G401.6 (cell line): ENCODE data around the gene MYOG.

Source experiments
- FAIRE-seq: peaks from 2 replicates; lab custom pipeline; 2012; peaks lifted over from hg19 to GRCh38; lab: Jason Lieb, UNC

MYOG gene

GRCh38 chr1:203117611-203118575 is 32.1 kb upstream of the MYOG start:
- peak; percentile 19 for FAIRE-seq

- no peak for FAIRE-seq
Observed at GRCh38 chr1:203116091-203116820, 30.4 kb upstream of the MYOG start.

- FAIRE-seq: no peak
Observed at GRCh38 chr1:203114202-203114601, 28.4 kb upstream of the MYOG start.

GRCh38 chr1:203113308-203113707 is 27.5 kb upstream of the MYOG start:
- no peak for FAIRE-seq

GRCh38 chr1:203112475-203112874 is 26.7 kb upstream of the MYOG start:
- no peak for FAIRE-seq

- no peak for FAIRE-seq
Observed at GRCh38 chr1:203104789-203105390, 19.1 kb upstream of the MYOG start.

- FAIRE-seq: no peak
Observed at GRCh38 chr1:203103829-203104495, 18.1 kb upstream of the MYOG start.

GRCh38 chr1:203103216-203103615 is 17.4 kb upstream of the MYOG start:
- FAIRE-seq: no peak

- FAIRE-seq: no peak
Observed at GRCh38 chr1:203101813-203102634, 16.2 kb upstream of the MYOG start.

- no peak for FAIRE-seq
Observed at GRCh38 chr1:203100516-203100869, 14.7 kb upstream of the MYOG start.

GRCh38 chr1:203099805-203100515 is 14.1 kb upstream of the MYOG start:
- FAIRE-seq: no peak

- FAIRE-seq: no peak
Observed at GRCh38 chr1:203098914-203099520, 13.2 kb upstream of the MYOG start.

GRCh38 chr1:203098445-203098844 is 12.6 kb upstream of the MYOG start:
- FAIRE-seq: no peak

GRCh38 chr1:203097001-203097400 is 11.2 kb upstream of the MYOG start:
- no peak for FAIRE-seq

- no peak for FAIRE-seq
Observed at GRCh38 chr1:203096566-203096965, 10.8 kb upstream of the MYOG start.

GRCh38 chr1:203095061-203095690 is 9.4 kb upstream of the MYOG start:
- FAIRE-seq: no peak

- no peak for FAIRE-seq
Observed at GRCh38 chr1:203093754-203094410, 8.1 kb upstream of the MYOG start.

GRCh38 chr1:203091761-203092330 is 6.0 kb upstream of the MYOG start:
- FAIRE-seq: no peak

- FAIRE-seq: no peak
Observed at GRCh38 chr1:203091199-203091477, 5.3 kb upstream of the MYOG start.
